ENCODE results near the gene PPARGC1A.

DNA sequence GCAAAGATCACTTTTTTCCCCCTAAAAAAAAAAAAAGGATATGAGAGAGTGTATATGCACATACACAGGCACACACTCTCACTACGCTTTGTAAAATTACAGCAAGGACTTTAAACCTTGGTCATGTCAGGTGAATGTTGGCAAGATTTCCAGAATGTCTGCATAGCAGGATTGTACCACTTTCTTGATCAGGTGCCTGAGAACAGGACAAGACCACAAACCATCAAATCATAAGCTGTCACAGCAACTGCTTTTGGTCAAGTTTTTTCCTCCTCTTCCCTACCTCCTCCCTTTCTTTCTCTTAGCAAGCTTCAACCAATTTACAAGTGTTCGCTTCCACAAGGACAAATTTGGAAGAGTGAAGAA, 15.3 kb downstream of the PPARGC1A start:
- TF ChIP-seq, protein P1, sequence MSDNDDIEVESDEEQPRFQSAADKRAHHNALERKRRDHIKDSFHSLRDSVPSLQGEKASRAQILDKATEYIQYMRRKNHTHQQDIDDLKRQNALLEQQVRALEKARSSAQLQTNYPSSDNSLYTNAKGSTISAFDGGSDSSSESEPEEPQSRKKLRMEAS (IDR thresholded peaks at IDR 0.05): peak; percentile 30
- TF ChIP-seq, protein P2, sequence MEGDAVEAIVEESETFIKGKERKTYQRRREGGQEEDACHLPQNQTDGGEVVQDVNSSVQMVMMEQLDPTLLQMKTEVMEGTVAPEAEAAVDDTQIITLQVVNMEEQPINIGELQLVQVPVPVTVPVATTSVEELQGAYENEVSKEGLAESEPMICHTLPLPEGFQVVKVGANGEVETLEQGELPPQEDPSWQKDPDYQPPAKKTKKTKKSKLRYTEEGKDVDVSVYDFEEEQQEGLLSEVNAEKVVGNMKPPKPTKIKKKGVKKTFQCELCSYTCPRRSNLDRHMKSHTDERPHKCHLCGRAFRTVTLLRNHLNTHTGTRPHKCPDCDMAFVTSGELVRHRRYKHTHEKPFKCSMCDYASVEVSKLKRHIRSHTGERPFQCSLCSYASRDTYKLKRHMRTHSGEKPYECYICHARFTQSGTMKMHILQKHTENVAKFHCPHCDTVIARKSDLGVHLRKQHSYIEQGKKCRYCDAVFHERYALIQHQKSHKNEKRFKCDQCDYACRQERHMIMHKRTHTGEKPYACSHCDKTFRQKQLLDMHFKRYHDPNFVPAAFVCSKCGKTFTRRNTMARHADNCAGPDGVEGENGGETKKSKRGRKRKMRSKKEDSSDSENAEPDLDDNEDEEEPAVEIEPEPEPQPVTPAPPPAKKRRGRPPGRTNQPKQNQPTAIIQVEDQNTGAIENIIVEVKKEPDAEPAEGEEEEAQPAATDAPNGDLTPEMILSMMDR (IDR thresholded peaks at IDR 0.05; ENCODE audit: low read depth, low read length, missing input control): no peak
- peak; percentile 32 to 55 for TF ChIP-seq JUND (IDR thresholded peaks at IDR 0.05)

Measured in liver (tissue), 3 donors.